Measurements from ENCODE around the gene KHDRBS1.

DNA sequence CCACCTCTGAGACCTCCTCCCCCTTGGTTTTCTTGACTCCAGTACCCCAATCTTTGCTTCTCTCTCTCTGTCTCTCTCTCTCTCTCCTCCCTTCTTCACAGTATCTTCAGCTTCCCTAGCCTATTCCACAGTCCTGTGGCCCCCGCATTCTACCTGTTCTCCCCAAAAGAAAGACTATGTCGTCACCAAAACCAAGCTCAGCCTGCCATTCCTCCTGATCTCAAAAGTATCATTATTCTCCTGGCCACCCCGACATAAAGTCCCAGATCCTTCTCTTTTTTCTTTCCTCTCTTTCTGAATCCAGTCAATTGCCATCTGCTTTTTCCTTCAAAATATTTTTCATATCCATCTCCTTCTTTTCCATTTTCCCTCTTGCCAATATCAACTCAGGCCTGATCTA lies 23.7 kb upstream of the KHDRBS1 start:
- TF ChIP-seq TAF1 (IDR thresholded peaks at IDR 0.05; ENCODE audit: borderline replicate concordance, low read depth, low read length) (no peak), POLR2A (IDR thresholded peaks at IDR 0.05; ENCODE audit: low read depth, low read length) (no peak), POLR2AphosphoS5 (IDR thresholded peaks at IDR 0.05; ENCODE audit: low read depth, low read length) (no peak)
